PC-3 (cell line): ENCODE results near the gene PTK6. TPM values are rescaled to one million over a fixed set of nuclear protein-coding genes. Genes with fewer than 3 reads are reported as not detected.

ENCODE experiments used
- ATAC-seq: fragments of 200-7000 bp; cut with Tn5 transposase; 2 replicates; pipeline ENCODE4 v1.9.1; 2020; ENCODE audit warnings: mild to moderate bottlenecking, moderate library complexity
- BruUV-seq: library from RNA; stranded (reverse); fragments of 400-500 nt; replicated peaks from 2 replicates; lab custom pipeline; 2021; lab: Mats Ljungman, UMichigan
- CTCF ChIA-PET: fragments of 300-600 bp; sonication (Branson Sonifier 250); formaldehyde crosslinking; loops from one replicate; lab custom pipeline; 2022; ENCODE audit warnings: antibody characterized with exemption; lab: Charles Lee
- POLR2A ChIA-PET: fragments of 300-600 bp; sonication (Branson Sonifier 250); formaldehyde crosslinking; loops from one replicate; lab custom pipeline; 2022; ENCODE audit warnings: antibody characterized with exemption; ENCODE audit not compliant: unreplicated experiment; lab: Charles Lee
- DNase-seq: peaks from one replicate; pipeline ENCODE4 v3.0.0-alpha.2; 2015
- H2AFZ ChIP-seq: fragments of 300-600 bp; sonication (generic); 2 replicates; pipeline ENCODE4 v1.6.0; 2016; ENCODE audit warnings: antibody characterized with exemption, low read length
- H3F3A ChIP-seq: fragments of 300-600 bp; sonication (generic); one replicate; pipeline ENCODE4 v1.6.0; 2017; ENCODE audit warnings: antibody characterized with exemption, low read length, control low read depth, mild to moderate bottlenecking; ENCODE audit not compliant: unreplicated experiment
- H3K27ac ChIP-seq: fragments of 300-600 bp; sonication (generic); 2 replicates; pipeline ENCODE4 v1.5.1; 2016; ENCODE audit warnings: mild to moderate bottlenecking, low read length
- H3K27me3 ChIP-seq: fragments of 300-600 bp; sonication (generic); 2 replicates; pipeline ENCODE4 v1.6.1; 2016; ENCODE audit warnings: low read length, mixed read lengths
- H3K36me3 ChIP-seq: fragments of 300-600 bp; sonication (generic); 2 replicates; pipeline ENCODE4 v1.6.1; 2016; ENCODE audit warnings: low read depth, mixed run types, low read length, mixed read lengths
- H3K4me1 ChIP-seq: fragments of 300-600 bp; sonication (generic); 2 replicates; pipeline ENCODE4 v1.5.1; 2016; ENCODE audit warnings: low read length; ENCODE audit not compliant: insufficient read depth
- H3K4me2 ChIP-seq: fragments of 300-600 bp; sonication (generic); 2 replicates; pipeline ENCODE4 v1.6.0; 2016; ENCODE audit warnings: low read length
- H3K4me3 ChIP-seq: fragments of 300-600 bp; sonication (generic); 2 replicates; pipeline ENCODE4 v1.5.1; 2016; ENCODE audit warnings: mild to moderate bottlenecking, low read length, mixed read lengths
- H3K79me2 ChIP-seq: fragments of 300-600 bp; sonication (generic); 2 replicates; pipeline ENCODE4 v1.6.1; 2017; ENCODE audit warnings: low read length, mixed read lengths
- H3K9ac ChIP-seq: fragments of 300-600 bp; sonication (generic); 2 replicates; pipeline ENCODE4 v1.6.0; 2016; ENCODE audit warnings: mild to moderate bottlenecking, low read length
- H3K9me2 ChIP-seq: fragments of 300-600 bp; sonication (generic); replicated peaks from 2 replicates; pipeline ENCODE4 v1.6.1; 2016; ENCODE audit warnings: mixed run types, low read length, mixed read lengths
- H3K9me3 ChIP-seq: fragments of 300-600 bp; sonication (generic); 2 replicates; pipeline ENCODE4 v1.6.1; 2016; ENCODE audit warnings: low read length, mixed read lengths
- H4K20me1 ChIP-seq: fragments of 300-600 bp; sonication (generic); 2 replicates; pipeline ENCODE4 v1.6.1; 2016; ENCODE audit warnings: low read length, mixed read lengths
- CTCF ChIP-seq: fragments of 300-600 bp; sonication (generic); conservative IDR thresholded peaks from 2 replicates; pipeline ENCODE4 v1.5.1; 2017; ENCODE audit warnings: antibody characterized with exemption, low read depth, mild to moderate bottlenecking, low read length
- EZH2 ChIP-seq: fragments of 300-600 bp; sonication (generic); IDR thresholded peaks from one replicate; pipeline ENCODE4 v1.6.1; 2017; ENCODE audit warnings: antibody characterized with exemption, mild to moderate bottlenecking, low read length; ENCODE audit not compliant: unreplicated experiment
- EZH2phosphoT487 ChIP-seq: fragments of 300-600 bp; sonication (generic); IDR thresholded peaks from 2 replicates; pipeline ENCODE4 v1.6.1; 2018; ENCODE audit warnings: mild to moderate bottlenecking, antibody characterized with exemption, low read length, borderline replicate concordance
- intact Hi-C: fragments of 100-400 bp; cut with micrococcal nuclease; formaldehyde crosslinking; loops from 2 replicates; pipeline ENCODE4 v1.9.0; 2023
- total RNA-seq: library from RNA; depleted of rRNA; stranded (reverse); fragments of >200 nt; gene quantifications from 2 replicates; pipeline ENCODE4 v1.2.3, GENCODE V29; 2014

The PTK6 gene
- total RNA-seq, 1 experiment from 2014 or later, result 11.1 TPM

- no TSS peak for BruUV-seq
- intact Hi-C loops, result loop anchor here (2.0 kb wide), 1 partner anchor 36 kb away; no protein-coding TSS in a partner anchor
- H3K9me2 ChIP-seq, result no peaks in the 10 kb centered on the region
- no peaks in the 10 kb centered on the region for H3F3A ChIP-seq
- H3K27me3 ChIP-seq, result no peaks in the 10 kb centered on the region
- H4K20me1 ChIP-seq, result no peaks in the 10 kb centered on the region
- POLR2A ChIA-PET, result no interaction called here
- H3K4me3 ChIP-seq, result no peak overlapping the region
- TF ChIP-seq CTCF (no peak), EZH2 (no peak), EZH2phosphoT487 (no peak)
- H3K79me2 ChIP-seq, result peaks cover 12% of the 10 kb centered on the region
- ATAC-seq, result no peak
- DNase-seq, result no peak
- peak overlapping the region; percentile 91 for H3K4me2 ChIP-seq
- no peaks in the 10 kb centered on the region for H3K36me3 ChIP-seq
- H2AFZ ChIP-seq, result 0 out of 2 replicates have a peak overlapping the region, but pooled peaks have one; percentile 34
- no peak overlapping the region for H3K9ac ChIP-seq
- H3K4me1 ChIP-seq, result peaks cover 18% of the 10 kb centered on the region
- H3K9me3 ChIP-seq, result no peaks in the 10 kb centered on the region
- H3K27ac ChIP-seq, result no peak overlapping the region
- CTCF ChIA-PET, result no interaction called here
These were observed 37.9 kb upstream of the PTK6 start for GRCh38 chr20:63574829-63575743.

- CTCF ChIA-PET, result interaction anchor here (1.6 kb wide), 1 partner anchor 36 kb away, joined by 6 read pairs; no protein-coding TSS in a partner anchor
- DNase-seq, result peak; percentile 58
- H3K79me2 ChIP-seq, result peaks cover 12% of the 10 kb centered on the region
- H3K4me1 ChIP-seq, result peaks cover 18% of the 10 kb centered on the region
- intact Hi-C loops, result loop anchor here (2.0 kb wide), 1 partner anchor 35 kb away; no protein-coding TSS in a partner anchor
- H3F3A ChIP-seq, result no peaks in the 10 kb centered on the region
- TF ChIP-seq CTCF, result no peak
- TF ChIP-seq EZH2phosphoT487, result no peak
- TF ChIP-seq EZH2, result no peak
- no peaks in the 10 kb centered on the region for H4K20me1 ChIP-seq
- BruUV-seq, result TSS peak; percentile 90
- H3K27ac ChIP-seq, result no peak within 1 kb of the TSS
- H3K9me3 ChIP-seq, result no peaks in the 10 kb centered on the region
- H3K4me3 ChIP-seq, result peak within 1 kb of the TSS; percentile 77
- H2AFZ ChIP-seq, result peak within 1 kb of the TSS; percentile 86
- POLR2A ChIA-PET, result interaction anchor here (0.6 to 1.5 kb wide), 12 partner anchors 9 to 984 kb away, joined by 3 to 21 read pairs (median 8); partner anchors contain the start of genes LKAAEAR1 and RTEL1
- no peaks in the 10 kb centered on the region for H3K27me3 ChIP-seq
- H3K9ac ChIP-seq, result peak within 1 kb of the TSS; percentile 68
- ATAC-seq, result peak; percentile 85
- no peaks in the 10 kb centered on the region for H3K36me3 ChIP-seq
- H3K4me2 ChIP-seq, result peak within 1 kb of the TSS; percentile 93
- no peaks in the 10 kb centered on the region for H3K9me2 ChIP-seq
These were observed 37.1 kb upstream of the PTK6 start, which contains the start of gene HELZ2 for GRCh38 chr20:63574156-63574828. TSS of gene HELZ2 (minus strand) at chr20:63574239. CDS start at chr20:63572385, 1,854 bp downstream.
